ENCODE measurements around the gene ZDHHC5. TPM values are rescaled to one million over a fixed set of nuclear protein-coding genes. Genes with fewer than 3 reads are reported as not detected.

ZDHHC5 gene
- polyA plus RNA-seq, 4 donors = 50.0 to 55.6 (median 53.0) TPM

- no peak for DNase-seq (ENCODE audit: low read depth in 4 of 4, low spot score in 2 of 4)
Observed at GRCh38 chr11:57727185-57727584, 59.3 kb downstream of the ZDHHC5 start.

DNA sequence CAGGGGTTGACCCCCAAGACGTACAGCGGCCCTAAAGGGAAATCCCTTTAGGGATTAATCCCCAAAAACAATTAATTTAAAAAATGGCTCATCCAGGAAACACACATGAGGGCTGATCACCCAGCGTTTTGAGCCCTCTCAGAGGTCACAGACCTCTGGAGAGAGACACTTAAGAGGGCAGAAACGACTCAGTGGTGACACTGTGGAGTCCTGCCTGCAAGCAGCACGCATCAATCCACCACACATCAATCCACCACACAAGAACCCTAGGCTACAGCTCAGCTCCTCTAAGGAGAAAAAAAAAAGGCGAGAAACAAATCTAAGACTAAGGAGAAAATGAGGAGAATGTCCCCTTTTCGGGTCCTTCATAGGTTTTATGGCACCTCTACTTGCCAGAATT, 60.9 kb downstream of the ZDHHC5 start:
- no peak for DNase-seq (ENCODE audit: low read depth in 4 of 4, low spot score in 2 of 4)

GRCh38 chr11:57729479-57729878, 61.6 kb downstream of the ZDHHC5 start:
- no peak for DNase-seq (ENCODE audit: low read depth in 4 of 4, low spot score in 2 of 4)

- no peak for DNase-seq (ENCODE audit: low read depth in 4 of 4, low spot score in 2 of 4)
Observed at GRCh38 chr11:57732661-57733060, 64.7 kb downstream of the ZDHHC5 start.

DNA sequence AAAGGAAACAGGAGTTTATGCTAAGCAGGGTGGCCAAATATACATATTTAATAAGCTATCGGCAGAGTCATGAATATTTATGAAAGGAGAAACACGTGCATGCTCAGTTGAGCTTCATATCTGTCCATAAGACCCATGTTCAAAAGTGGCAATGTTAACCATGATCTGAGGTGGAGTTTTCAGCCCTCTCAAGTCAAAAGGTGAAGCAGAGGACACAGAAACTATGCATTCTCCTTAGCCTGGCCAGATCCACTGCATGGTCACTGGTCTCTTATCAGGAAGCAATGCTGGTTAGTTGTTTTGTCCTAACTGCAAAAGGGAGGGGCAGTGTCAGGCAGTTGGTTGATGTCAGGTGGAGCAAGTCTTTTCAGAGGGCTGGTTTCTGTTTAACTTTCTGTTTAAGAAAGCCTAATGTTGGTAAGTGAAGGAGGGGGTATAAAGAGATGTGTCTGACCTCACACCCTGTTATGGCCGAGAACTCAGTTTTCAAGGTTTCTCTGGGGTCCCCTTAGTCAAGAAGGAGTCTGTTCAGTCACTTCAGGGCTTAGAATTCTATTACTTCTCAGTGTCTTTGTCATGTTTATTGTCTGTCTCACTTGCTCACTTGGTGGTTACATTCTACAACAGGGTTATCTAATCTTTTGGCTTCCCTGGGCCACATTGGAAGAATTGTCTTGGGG, 67.8 kb downstream of the ZDHHC5 start:
- DNase-seq (ENCODE audit: low read depth in 4 of 4, low spot score in 2 of 4) = no peak

DNA sequence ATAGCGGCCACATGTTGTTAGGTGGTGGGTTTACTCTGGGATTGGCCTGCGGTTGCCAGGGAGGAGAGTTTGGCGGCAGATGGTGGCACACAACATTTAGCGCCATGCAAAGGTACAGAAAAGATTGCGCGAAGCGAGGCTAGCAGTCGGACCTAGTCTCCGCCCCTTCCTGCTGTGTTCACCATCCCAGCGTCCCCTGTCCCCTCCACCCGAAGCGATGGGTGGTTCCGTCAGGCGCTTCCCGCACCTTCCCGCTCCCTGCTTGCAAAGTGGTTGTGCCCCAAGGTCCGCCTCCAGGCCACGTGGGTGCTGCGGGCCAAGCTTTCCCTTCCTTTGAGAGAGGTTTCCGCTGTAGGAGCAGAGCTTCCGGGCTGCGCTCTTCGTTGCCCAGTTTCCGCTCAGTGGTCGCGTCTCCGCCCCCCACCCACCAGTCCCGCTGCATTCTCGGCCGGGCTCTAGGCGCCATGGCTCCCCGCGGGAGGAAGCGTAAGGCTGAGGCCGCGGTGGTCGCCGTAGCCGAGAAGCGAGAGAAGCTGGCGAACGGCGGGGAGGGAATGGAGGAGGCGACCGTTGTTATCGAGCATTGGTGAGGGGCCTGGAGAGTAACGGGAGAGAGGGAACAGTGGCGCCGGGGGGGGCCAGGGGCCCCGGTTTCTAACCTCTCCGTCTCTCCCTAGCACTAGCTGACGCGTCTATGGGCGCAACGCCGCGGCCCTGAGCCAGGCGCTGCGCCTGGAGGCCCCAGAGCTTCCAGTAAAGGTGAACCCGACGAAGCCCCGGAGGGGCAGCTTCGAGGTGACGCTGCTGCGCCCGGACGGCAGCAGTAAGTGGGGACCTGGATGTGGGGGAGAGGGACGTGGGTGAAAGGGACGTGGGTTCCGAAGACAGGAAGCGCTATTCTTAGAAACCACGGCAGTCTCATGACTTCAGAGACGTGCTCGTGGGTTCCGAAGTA, 73.5 kb downstream of the ZDHHC5 start, which contains the start of gene SELENOH:
Gene SELENOH, plus strand, starts transcription at position 360 of the 955 bp plus-strand sequence. Its CDS starts 105 bp downstream, at position 465.
- DNase-seq (ENCODE audit: low read depth in 4 of 4, low spot score in 2 of 4) = peak; percentile 85 to 96 (median 90)

GRCh38 chr11:57742087-57742452, 74.2 kb downstream of the ZDHHC5 start:
- DNase-seq (ENCODE audit: low read depth in 4 of 4, low spot score in 2 of 4) = no peak

- no peak for DNase-seq (ENCODE audit: low read depth in 4 of 4, low spot score in 2 of 4)
Observed at GRCh38 chr11:57744357-57744756, 76.4 kb downstream of the ZDHHC5 start.

DNA sequence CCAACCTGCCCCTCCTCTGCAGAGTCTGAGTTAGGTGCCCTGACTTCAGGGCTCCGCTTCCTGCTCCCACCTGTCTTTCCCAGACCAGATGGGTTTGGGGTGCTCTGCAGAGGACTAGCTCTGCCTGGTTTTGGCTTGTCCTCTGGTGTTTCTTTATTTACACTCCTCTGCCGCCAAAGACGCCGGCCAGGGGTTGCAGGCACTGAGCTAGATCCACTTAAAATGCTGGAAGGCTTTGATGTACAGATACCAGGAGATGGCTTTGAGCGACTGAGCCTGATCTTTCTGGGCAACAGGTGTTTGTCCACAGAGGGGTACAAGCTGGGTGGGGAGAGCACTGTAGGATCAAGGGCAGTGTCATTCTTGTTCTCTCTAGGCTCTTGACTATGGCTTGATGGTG, 77.3 kb downstream of the ZDHHC5 start:
- DNase-seq (ENCODE audit: low read depth in 4 of 4, low spot score in 2 of 4) = no peak

- DNase-seq (ENCODE audit: low read depth in 4 of 4, low spot score in 2 of 4) = no peak
Observed at GRCh38 chr11:57746920-57747319, 79.0 kb downstream of the ZDHHC5 start.

Other genes with a start within 250 kb of the ZDHHC5 start
- gene SLC43A3, start 241.0 kb upstream of the ZDHHC5 start, polyA plus RNA-seq (ENCODE audit: insufficient read length in 4 of 4) = 10 to 100 TPM; 19.8 to 24.7 (median 22.7) TPM
- 1 to 10 TPM; 3.0 to 3.9 (median 3.2) TPM for gene RTN4RL2, start 207.6 kb upstream of the ZDHHC5 start, polyA plus RNA-seq (ENCODE audit: insufficient read length in 4 of 4)
- 1 to 10 TPM; 6.7 to 8.8 (median 7.0) TPM for gene SLC43A1, start 152.4 kb upstream of the ZDHHC5 start, polyA plus RNA-seq (ENCODE audit: insufficient read length in 4 of 4)
- 10 to 100 TPM; 45.8 to 59.3 (median 52.2) TPM for gene TIMM10, start 137.4 kb upstream of the ZDHHC5 start, polyA plus RNA-seq (ENCODE audit: insufficient read length in 4 of 4)
- under 1 TPM; 0.11 to 0.46 (median 0.22) TPM for gene SMTNL1, start 130.5 kb upstream of the ZDHHC5 start, polyA plus RNA-seq (ENCODE audit: insufficient read length in 4 of 4)
- gene UBE2L6, start 100.4 kb upstream of the ZDHHC5 start, polyA plus RNA-seq (ENCODE audit: insufficient read length in 4 of 4) = 10 to 100 TPM; 32.3 to 47.6 (median 44.0) TPM
- gene SERPING1, start 70.4 kb upstream of the ZDHHC5 start, polyA plus RNA-seq (ENCODE audit: insufficient read length in 4 of 4) = 100 to 1,000 TPM; 145 to 174 (median 160) TPM
- 1 to 10 TPM; 1.6 to 5.6 (median 3.2) TPM for gene YPEL4, start 18.2 kb upstream of the ZDHHC5 start, polyA plus RNA-seq (ENCODE audit: insufficient read length in 4 of 4)
- 10 to 100 TPM; 13.5 to 17.8 (median 15.6) TPM for gene CLP1, start 10.4 kb upstream of the ZDHHC5 start, polyA plus RNA-seq (ENCODE audit: insufficient read length in 4 of 4)
- 10 to 100 TPM; 16.7 to 25.9 (median 22.5) TPM for gene MED19, start 44.1 kb downstream of the ZDHHC5 start, polyA plus RNA-seq (ENCODE audit: insufficient read length in 4 of 4)
- 100 to 1,000 TPM; 108 to 120 (median 118) TPM for gene TMX2, start 44.5 kb downstream of the ZDHHC5 start, polyA plus RNA-seq (ENCODE audit: insufficient read length in 4 of 4)
- gene SELENOH, start 73.4 kb downstream of the ZDHHC5 start, polyA plus RNA-seq (ENCODE audit: insufficient read length in 4 of 4) = 100 to 1,000 TPM; 110 to 168 (median 131) TPM
- gene BTBD18, start 83.7 kb downstream of the ZDHHC5 start, polyA plus RNA-seq (ENCODE audit: insufficient read length in 4 of 4) = under 1 TPM in 3 of 4 donors, not detected in 1; 0.24 to 0.49 (median 0.33) TPM
- 100 to 1,000 TPM; 181 to 247 (median 217) TPM for gene CTNND1, start 93.7 kb downstream of the ZDHHC5 start, polyA plus RNA-seq (ENCODE audit: insufficient read length in 4 of 4)

All from left renal cortex interstitium (tissue), 4 donors.